Tibial nerve (tissue), 4 donors: ENCODE data around the gene AOAH.

Experiments
- EP300 ChIP-seq, 2 donors: sonication (generic); formaldehyde crosslinking; IDR thresholded peaks; one replicate each; pipeline ENCODE4 v1.6.1; 2017; ENCODE audit warnings: antibody characterized with exemption in 2 of 2, mild to moderate bottlenecking in 1 of 2
- POLR2A ChIP-seq, 2 donors: fragments of 450-650 bp; IDR thresholded peaks; one replicate each; pipeline ENCODE4 v1.6.1; 2017; ENCODE audit warnings: antibody characterized with exemption in 2 of 2, mild to moderate bottlenecking in 2 of 2, moderate library complexity in 2 of 2
- TF ChIP-seq, protein P1 (sequence below), 5 experiments: fragments of 200-600 bp in 3 of 5; fragments of 450-650 bp in 2 of 5; sonication (generic) in 3 of 5; IDR thresholded peaks; one replicate each; pipeline ENCODE4 v1.5.1; 2016 to 2019; ENCODE audit warnings: antibody characterized with exemption in 5 of 5, mild to moderate bottlenecking in 3 of 5, moderate library complexity in 2 of 5

DNA sequence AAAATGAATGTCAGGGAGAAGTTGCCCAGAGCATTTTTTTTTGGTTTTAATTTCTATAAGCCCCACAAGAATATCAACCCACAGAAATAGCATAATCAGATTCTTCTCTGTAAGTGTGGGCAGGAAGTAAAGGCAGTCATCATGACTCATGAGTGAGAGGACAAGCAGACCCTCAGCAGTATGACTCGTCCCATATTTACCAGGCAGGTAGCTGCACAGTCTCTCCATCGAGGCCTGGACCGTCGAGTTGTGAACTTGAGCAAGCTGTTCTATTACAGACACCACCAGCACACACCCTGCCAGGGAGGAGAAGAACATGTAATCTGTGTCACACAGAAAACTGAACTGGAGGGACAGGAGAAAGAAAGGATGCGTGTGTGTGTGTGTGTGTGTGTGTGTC lies 37.8 kb downstream of the AOAH start:
- TF ChIP-seq, protein P1, sequence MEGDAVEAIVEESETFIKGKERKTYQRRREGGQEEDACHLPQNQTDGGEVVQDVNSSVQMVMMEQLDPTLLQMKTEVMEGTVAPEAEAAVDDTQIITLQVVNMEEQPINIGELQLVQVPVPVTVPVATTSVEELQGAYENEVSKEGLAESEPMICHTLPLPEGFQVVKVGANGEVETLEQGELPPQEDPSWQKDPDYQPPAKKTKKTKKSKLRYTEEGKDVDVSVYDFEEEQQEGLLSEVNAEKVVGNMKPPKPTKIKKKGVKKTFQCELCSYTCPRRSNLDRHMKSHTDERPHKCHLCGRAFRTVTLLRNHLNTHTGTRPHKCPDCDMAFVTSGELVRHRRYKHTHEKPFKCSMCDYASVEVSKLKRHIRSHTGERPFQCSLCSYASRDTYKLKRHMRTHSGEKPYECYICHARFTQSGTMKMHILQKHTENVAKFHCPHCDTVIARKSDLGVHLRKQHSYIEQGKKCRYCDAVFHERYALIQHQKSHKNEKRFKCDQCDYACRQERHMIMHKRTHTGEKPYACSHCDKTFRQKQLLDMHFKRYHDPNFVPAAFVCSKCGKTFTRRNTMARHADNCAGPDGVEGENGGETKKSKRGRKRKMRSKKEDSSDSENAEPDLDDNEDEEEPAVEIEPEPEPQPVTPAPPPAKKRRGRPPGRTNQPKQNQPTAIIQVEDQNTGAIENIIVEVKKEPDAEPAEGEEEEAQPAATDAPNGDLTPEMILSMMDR (IDR thresholded peaks at IDR 0.05) = no peak
- TF ChIP-seq EP300 (IDR thresholded peaks at IDR 0.05) (no peak), POLR2A (IDR thresholded peaks at IDR 0.05) (no peak)
